Subcutaneous adipose tissue (tissue), 4 donors: Measurements from ENCODE around the gene AZGP1. TPM values are rescaled to one million over a fixed set of nuclear protein-coding genes. Genes with fewer than 3 reads are reported as not detected.

Source experiments
- total RNA-seq, 4 donors: library from RNA; depleted of rRNA; stranded (reverse); fragments of >200 nt; gene quantifications; one replicate each; pipeline ENCODE4 v1.1.0, GENCODE V29; 2016
- TF ChIP-seq, protein P1 (sequence below): fragments of 450-650 bp; IDR thresholded peaks from one replicate; pipeline ENCODE4 v1.5.1; 2016; ENCODE audit warnings: low read depth, mild to moderate bottlenecking, control low read depth, antibody characterized with exemption, moderate library complexity

The AZGP1 gene
- total RNA-seq, 4 donors from 2014 or later: 31.5 to 411 (median 51.0) TPM

GRCh38 chr7:99992330-99993038 lies 16.7 kb upstream of the AZGP1 start:
- TF ChIP-seq, protein P1, sequence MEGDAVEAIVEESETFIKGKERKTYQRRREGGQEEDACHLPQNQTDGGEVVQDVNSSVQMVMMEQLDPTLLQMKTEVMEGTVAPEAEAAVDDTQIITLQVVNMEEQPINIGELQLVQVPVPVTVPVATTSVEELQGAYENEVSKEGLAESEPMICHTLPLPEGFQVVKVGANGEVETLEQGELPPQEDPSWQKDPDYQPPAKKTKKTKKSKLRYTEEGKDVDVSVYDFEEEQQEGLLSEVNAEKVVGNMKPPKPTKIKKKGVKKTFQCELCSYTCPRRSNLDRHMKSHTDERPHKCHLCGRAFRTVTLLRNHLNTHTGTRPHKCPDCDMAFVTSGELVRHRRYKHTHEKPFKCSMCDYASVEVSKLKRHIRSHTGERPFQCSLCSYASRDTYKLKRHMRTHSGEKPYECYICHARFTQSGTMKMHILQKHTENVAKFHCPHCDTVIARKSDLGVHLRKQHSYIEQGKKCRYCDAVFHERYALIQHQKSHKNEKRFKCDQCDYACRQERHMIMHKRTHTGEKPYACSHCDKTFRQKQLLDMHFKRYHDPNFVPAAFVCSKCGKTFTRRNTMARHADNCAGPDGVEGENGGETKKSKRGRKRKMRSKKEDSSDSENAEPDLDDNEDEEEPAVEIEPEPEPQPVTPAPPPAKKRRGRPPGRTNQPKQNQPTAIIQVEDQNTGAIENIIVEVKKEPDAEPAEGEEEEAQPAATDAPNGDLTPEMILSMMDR: no peak

DNA sequence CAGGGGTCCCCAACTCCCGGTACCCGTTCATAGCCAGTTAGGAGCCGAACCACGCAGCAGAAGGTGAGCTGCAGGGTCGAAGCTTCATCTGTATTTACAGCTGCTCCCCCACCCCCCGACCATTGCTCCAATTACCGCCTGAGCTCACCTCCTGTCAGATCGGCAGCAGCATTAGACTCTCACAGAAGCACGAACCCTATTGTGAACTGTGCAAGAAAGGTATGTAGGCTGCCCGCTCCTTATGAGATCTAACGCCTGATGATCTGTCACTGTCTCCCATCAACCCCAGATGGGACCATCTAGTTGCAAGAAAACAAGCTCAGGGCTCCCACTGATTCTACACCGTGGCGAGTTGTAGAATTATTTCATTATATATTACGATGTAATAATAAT lies 14.6 kb upstream of the AZGP1 start:
- TF ChIP-seq, protein P1: no peak

GRCh38 chr7:99987846-99988245 lies 12.0 kb upstream of the AZGP1 start:
- TF ChIP-seq, protein P1: no peak

DNA sequence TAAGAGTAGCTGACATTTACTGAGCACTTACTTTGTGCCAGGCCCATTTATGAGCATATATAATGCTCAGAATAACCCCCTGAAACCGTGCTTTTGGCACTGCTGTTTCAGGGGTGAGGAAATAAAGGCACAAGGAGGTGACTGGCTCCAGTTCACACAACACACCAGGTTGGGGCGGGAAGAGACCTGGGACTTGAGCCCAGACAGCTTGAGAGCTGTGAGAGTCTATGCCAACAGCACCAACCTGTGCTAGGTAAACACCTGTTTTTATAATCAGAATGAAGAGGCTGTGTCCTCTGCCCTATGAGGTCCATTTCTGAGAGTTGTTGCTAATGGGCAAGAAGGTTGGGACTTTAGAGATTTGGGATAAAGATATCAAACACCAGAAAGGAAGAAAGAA lies 8.8 kb upstream of the AZGP1 start:
- TF ChIP-seq, protein P1: no peak

GRCh38 chr7:99976626-99977025 lies 795 bp upstream of the AZGP1 start:
- TF ChIP-seq, protein P1: no peak

- TF ChIP-seq, protein P1: no peak
These were observed 1.1 kb downstream of the AZGP1 start for GRCh38 chr7:99974681-99975080.

DNA sequence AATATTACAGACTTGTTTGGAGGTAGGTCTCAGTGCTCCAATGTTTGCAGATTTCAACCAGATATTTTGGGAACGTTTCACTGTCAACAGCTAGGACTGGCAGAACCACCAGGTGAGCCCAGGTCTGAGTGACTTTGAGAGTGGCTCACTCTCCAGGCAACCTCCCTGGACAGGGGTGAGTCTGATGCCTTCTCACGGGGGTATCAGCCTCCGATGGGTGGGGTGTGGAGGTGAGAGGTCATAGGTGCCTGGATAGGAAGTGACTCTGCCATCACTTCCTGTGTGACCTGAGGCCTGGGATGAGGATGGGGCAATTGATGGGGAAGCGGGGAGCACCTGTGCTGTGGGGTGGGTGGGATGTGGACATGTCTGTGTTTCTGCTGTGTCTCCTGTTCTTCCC lies 4.6 kb downstream of the AZGP1 start:
- TF ChIP-seq, protein P1: no peak
